NCI-H1694 (cell line): ENCODE data around the gene FCRL1.

Source experiments
- DNase-seq: peaks from one replicate; lab custom pipeline; 2025; lab: John Stamatoyannopoulos, UW

Gene FCRL1

GRCh38 chr1:157819896-157820295, at the start of gene FCRL1:
Gene FCRL1 (minus strand): TSS chr1:157820120. CDS start chr1:157820037, 83 bp downstream.
- no peak for DNase-seq

- DNase-seq: no peak
Measured at GRCh38 chr1:157868654-157869053, 48.7 kb upstream of the FCRL1 start.

GRCh38 chr1:157862114-157863070, 42.5 kb upstream of the FCRL1 start:
- DNase-seq: no peak

- no peak for DNase-seq
Measured at GRCh38 chr1:157856538-157856937, 36.6 kb upstream of the FCRL1 start.

GRCh38 chr1:157852476-157852875, 32.6 kb upstream of the FCRL1 start:
- no peak for DNase-seq

GRCh38 chr1:157849229-157849875, 29.4 kb upstream of the FCRL1 start:
- DNase-seq: no peak

GRCh38 chr1:157844089-157844830, 24.3 kb upstream of the FCRL1 start:
- DNase-seq: no peak

GRCh38 chr1:157842939-157843338, 23.0 kb upstream of the FCRL1 start:
- no peak for DNase-seq

- DNase-seq: no peak
Measured at GRCh38 chr1:157841708-157842107, 21.8 kb upstream of the FCRL1 start, which contains the start of gene CD5L. Gene CD5L (minus strand): TSS chr1:157841808. CDS start chr1:157841701, 107 bp downstream.

GRCh38 chr1:157838966-157839365, 19.0 kb upstream of the FCRL1 start:
- no peak for DNase-seq

- no peak for DNase-seq
Measured at GRCh38 chr1:157834430-157834829, 14.5 kb upstream of the FCRL1 start.

- no peak for DNase-seq
Measured at GRCh38 chr1:157833145-157833544, 13.2 kb upstream of the FCRL1 start.

- no peak for DNase-seq
Measured at GRCh38 chr1:157831968-157832626, 12.2 kb upstream of the FCRL1 start.

- DNase-seq: no peak
Measured at GRCh38 chr1:157830887-157831286, 11.0 kb upstream of the FCRL1 start.

GRCh38 chr1:157829711-157830110, 9.8 kb upstream of the FCRL1 start:
- DNase-seq: no peak

GRCh38 chr1:157829210-157829609, 9.3 kb upstream of the FCRL1 start:
- no peak for DNase-seq

- DNase-seq: no peak
Measured at GRCh38 chr1:157820299-157820698, 379 bp upstream of the FCRL1 start.

- no peak for DNase-seq
Measured at GRCh38 chr1:157819215-157819614, 705 bp downstream of the FCRL1 start.

- no peak for DNase-seq
Measured at GRCh38 chr1:157813269-157813668, 6.7 kb downstream of the FCRL1 start.

GRCh38 chr1:157806431-157807149, 13.3 kb downstream of the FCRL1 start:
- no peak for DNase-seq

- DNase-seq: no peak
Measured at GRCh38 chr1:157803851-157804250, 16.1 kb downstream of the FCRL1 start.
